Stimulated activated naive CD8-positive, alpha-beta T cell treated with anti-CD3 and anti-CD28 coated beads, Interleukin-15, Interleukin-2, amounts not matched to agents 100 ng/mL and 50 ng/mL, for 24 hours (primary cell): ENCODE measurements around the gene KCNG1.
A peak's percentile ranks its signal among the peaks of the same experiment; 100 is the strongest.

Experiments used
- H3K27ac Mint-ChIP-seq: one replicate; pipeline ENCODE4 v1.8.0; 2021; ENCODE audit warnings: mild to moderate bottlenecking, mixed read lengths
- H3K27me3 Mint-ChIP-seq: one replicate; pipeline ENCODE4 v1.8.0; 2021; ENCODE audit warnings: mixed read lengths
- H3K36me3 Mint-ChIP-seq: one replicate; pipeline ENCODE4 v1.8.0; 2021; ENCODE audit warnings: low read depth, mixed read lengths
- H3K4me1 Mint-ChIP-seq: one replicate; pipeline ENCODE4 v1.8.0; 2021; ENCODE audit warnings: low read depth, mixed read lengths
- H3K4me3 Mint-ChIP-seq: one replicate; pipeline ENCODE4 v1.8.0; 2021; ENCODE audit warnings: mild to moderate bottlenecking, mixed read lengths
- H3K9me3 Mint-ChIP-seq: one replicate; pipeline ENCODE4 v1.8.0; 2021; ENCODE audit warnings: mixed read lengths

Gene KCNG1

DNA sequence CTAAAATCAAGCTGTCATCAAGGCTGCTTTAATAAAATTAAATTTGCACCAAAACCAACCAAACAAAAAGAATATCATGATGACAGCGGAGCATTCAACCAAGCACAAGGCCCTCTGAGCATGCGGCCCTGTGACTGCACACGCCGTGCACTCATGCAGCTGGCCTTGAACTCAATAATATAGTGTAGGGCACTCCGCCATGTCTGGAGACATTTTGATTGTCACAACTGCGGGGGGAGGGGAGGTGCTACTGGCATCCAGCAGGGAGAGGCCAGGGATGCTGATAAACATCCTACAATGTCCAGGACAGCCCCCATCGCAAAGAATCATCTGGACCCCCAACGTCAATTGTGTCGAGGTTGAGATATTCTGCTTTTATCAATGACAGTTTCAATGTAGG lies 54.6 kb downstream of the KCNG1 start:
- H3K4me1 Mint-ChIP-seq = no peaks in the 10 kb centered on the region
- no peaks in the 10 kb centered on the region for H3K36me3 Mint-ChIP-seq

DNA sequence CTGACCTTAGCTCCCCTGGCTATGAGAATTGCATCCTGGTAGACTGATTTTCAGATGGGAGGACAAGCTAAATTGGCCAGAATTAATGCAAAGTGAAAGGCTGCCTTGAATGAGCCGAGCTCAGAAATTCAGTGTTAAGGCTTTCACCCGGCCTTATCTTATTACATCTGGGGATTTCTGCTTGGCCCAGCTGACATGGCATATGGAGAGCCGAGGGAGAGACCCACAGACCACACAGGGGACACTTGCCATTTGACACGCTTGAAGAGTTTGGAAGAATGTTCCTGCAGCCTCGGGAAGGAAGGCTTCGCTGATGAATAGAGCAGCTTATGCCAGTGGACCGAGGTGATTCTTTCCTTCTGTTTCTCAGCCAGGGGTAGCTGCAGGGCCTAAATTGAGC lies 55.3 kb downstream of the KCNG1 start:
- no peak overlapping the region for H3K4me3 Mint-ChIP-seq
- H3K36me3 Mint-ChIP-seq = peaks cover 2% of the 10 kb centered on the region
- no peak overlapping the region for H3K27ac Mint-ChIP-seq
- H3K9me3 Mint-ChIP-seq = no peaks in the 10 kb centered on the region
- no peaks in the 10 kb centered on the region for H3K27me3 Mint-ChIP-seq
- no peaks in the 10 kb centered on the region for H3K4me1 Mint-ChIP-seq

More for the DNA sequence above, 54.6 kb downstream of the KCNG1 start:
- H3K27ac Mint-ChIP-seq = no peak overlapping the region
- no peak overlapping the region for H3K4me3 Mint-ChIP-seq
- no peaks in the 10 kb centered on the region for H3K27me3 Mint-ChIP-seq
- H3K9me3 Mint-ChIP-seq = no peaks in the 10 kb centered on the region

DNA sequence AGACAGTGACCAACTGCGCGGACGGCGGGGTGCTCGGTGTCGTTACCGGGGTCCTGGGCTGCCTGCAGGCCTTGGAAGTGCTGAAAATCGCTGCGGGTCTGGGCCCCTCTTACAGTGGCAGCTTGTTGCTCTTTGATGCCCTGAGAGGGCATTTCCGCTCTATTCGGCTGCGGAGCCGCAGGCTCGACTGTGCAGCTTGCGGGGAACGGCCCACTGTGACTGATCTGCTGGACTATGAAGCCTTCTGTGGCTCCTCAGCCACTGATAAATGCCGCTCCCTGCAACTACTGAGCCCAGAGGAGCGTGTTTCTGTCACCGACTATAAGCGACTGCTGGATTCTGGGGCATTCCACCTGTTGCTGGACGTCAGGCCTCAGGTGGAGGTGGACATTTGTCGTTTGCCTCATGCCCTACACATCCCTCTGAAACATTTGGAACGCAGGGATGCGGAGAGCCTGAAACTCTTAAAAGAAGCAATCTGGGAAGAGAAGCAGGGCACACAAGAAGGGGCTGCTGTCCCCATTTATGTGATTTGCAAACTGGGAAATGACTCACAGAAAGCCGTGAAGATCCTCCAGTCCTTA lies 63.3 kb downstream of the KCNG1 start:
- Mint-ChIP-seq H3K27ac (peak overlapping the region; percentile 99), H3K36me3 (peaks cover 48% of the 10 kb centered on the region), H3K9me3 (no peaks in the 10 kb centered on the region), H3K4me1 (peaks cover 51% of the 10 kb centered on the region), H3K27me3 (no peaks in the 10 kb centered on the region), H3K4me3 (peak overlapping the region; percentile 95)

DNA sequence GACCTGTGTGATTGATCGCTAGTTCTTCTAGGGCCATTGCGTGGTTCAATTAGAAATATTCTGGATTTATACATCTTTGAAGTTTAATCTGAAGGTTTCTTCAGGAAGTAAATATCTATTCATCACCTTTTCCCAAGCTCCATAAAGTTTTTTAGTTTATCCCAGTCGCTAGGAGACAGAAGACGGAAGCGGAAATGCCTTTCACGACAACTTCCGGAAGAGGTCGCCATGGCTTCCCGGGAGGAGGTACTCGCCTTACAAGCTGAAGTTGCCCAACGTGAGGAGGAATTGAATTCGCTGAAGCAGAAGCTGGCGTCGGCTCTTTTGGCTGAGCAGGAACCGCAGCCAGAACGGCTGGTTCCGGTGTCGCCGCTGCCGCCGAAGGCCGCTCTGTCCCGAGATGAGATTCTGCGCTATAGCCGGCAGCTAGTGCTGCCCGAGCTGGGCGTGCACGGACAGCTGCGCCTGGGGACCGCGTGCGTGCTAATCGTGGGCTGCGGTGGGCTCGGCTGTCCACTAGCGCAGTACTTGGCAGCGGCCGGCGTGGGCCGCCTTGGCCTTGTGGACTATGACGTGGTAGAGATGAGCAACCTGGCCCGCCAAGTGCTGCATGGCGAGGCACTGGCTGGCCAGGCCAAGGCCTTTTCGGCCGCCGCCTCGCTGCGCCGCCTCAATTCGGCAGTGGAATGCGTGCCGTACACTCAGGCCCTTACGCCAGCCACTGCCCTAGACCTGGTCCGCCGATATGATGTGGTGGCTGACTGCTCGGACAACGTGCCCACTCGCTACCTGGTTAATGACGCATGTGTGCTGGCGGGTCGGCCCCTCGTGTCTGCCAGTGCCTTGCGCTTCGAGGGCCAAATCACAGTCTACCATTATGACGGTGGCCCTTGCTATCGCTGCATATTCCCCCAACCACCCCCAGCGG lies 64.0 kb downstream of the KCNG1 start, which contains the start of gene MOCS3:
TSS of gene MOCS3 (plus strand) at position 204 of the 928 bp plus-strand sequence. CDS start at position 229, 25 bp downstream.
- Mint-ChIP-seq H3K27me3 (no peaks in the 10 kb centered on the region), H3K27ac (peak within 1 kb of the TSS; percentile 99), H3K9me3 (no peaks in the 10 kb centered on the region), H3K4me3 (peak within 1 kb of the TSS; percentile 95), H3K4me1 (peaks cover 53% of the 10 kb centered on the region), H3K36me3 (peaks cover 55% of the 10 kb centered on the region)

DNA sequence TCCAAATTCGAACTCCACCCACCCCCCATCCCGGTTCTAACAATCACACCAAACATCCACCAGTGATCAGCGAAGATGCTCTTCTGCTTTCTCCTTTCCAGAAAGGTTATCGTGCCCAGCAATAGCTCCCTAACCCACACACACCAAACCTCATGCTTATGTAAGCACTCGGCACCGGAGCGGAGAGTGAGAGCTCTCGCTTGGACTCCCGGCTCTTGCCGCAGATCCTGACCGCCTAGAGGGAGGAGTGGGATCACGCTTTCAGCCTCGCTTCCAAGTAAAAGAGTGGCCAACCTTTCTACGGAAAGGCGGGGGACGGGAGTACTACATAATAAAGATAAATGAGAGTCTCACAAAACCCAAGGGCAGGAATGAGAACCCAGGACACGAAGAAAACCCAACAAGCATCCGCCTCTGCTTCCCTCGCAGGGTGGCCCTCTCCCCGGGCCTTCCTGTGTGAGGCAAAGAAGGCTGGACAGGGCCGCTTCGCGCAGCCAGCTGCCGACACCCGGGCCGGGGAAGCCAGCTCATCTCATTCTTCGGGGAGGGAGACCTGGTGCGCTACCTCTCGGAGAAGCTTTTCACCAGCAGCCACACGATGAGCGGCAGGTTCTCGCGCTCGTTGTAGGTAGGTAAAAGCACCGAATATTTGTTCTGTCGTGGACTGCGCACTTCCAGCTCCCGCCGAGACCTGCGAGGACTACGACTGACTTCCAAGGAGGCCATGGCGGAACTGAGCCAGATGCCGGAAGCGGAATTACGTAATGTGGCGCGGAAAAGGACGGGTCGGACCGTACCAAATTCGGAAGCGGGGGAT lies 64.9 kb downstream of the KCNG1 start, which contains the start of gene DPM1:
TSS of gene DPM1 (minus strand) at position 735 of the 817 bp plus-strand sequence. CDS start at position 726, 9 bp downstream.
- Mint-ChIP-seq H3K4me3 (peak within 1 kb of the TSS; percentile 95), H3K36me3 (peaks cover 64% of the 10 kb centered on the region), H3K9me3 (no peaks in the 10 kb centered on the region), H3K27me3 (no peaks in the 10 kb centered on the region), H3K27ac (peak within 1 kb of the TSS; percentile 99), H3K4me1 (peaks cover 53% of the 10 kb centered on the region)

DNA sequence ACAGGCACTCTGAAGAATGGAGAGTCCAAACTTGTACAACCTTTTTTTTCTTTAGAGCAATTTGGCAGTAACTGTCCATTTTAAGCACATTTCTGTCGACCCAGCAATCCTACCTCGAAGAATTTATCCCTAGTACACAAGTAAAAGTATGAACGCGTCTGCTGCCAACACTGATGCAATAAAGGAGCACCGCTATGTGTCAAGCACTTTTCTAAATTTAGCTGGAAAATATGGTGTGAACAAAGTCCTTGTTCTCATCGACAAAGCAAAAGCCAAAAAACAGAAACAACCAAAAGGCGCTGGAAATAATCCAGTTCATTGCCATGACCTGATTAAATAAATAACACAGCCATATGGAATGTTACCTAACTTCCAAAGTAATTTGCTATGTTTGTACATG lies 65.6 kb downstream of the KCNG1 start:
- H3K4me3 Mint-ChIP-seq = peak overlapping the region; percentile 95
- H3K4me1 Mint-ChIP-seq = peaks cover 53% of the 10 kb centered on the region
- H3K27ac Mint-ChIP-seq = peak overlapping the region; percentile 99
- H3K9me3 Mint-ChIP-seq = no peaks in the 10 kb centered on the region
- no peaks in the 10 kb centered on the region for H3K27me3 Mint-ChIP-seq
- H3K36me3 Mint-ChIP-seq = peaks cover 60% of the 10 kb centered on the region

DNA sequence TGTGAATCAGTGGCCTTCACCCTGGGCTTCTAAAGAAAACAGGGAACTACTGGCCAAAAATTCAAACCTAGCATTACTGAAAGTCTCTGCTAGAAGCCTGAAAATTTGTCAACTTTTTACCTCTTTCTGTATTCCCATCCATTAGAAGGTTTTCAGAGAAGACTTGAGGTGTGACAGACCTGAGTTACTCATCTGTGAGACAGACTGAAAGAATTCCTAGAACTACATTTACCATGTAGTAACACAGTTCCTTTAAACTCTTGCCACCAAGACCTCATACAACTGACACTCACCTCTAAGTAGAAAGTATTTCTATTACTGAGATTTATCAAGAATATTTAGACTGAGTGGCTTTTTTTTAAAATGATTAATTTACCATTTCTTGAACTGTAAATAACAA lies 69.1 kb downstream of the KCNG1 start:
- Mint-ChIP-seq H3K4me1 (peaks cover 29% of the 10 kb centered on the region), H3K27me3 (no peaks in the 10 kb centered on the region), H3K4me3 (no peak overlapping the region), H3K27ac (no peak overlapping the region), H3K9me3 (no peaks in the 10 kb centered on the region), H3K36me3 (peaks cover 65% of the 10 kb centered on the region)
